SK-N-SH treated with all-trans-retinoic acid at 6 μM for 48 hours (cell line): ENCODE data around the gene KRT20.

Experiments used
- ATAC-seq: fragments of 200-7000 bp; cut with Tn5 transposase; 3 replicates; pipeline ENCODE4 v1.9.1; 2020; ENCODE audit warnings: mild to moderate bottlenecking, moderate library complexity
- ARNTL ChIP-seq: fragments of 450-650 bp; formaldehyde crosslinking; IDR thresholded peaks from 2 replicates; pipeline ENCODE4 v1.5.0; 2020; ENCODE audit warnings: low read depth, mild to moderate bottlenecking, moderate library complexity, borderline replicate concordance
- BACH2 ChIP-seq: fragments of 250-450 bp; sonication (Bioruptor Pico); IDR thresholded peaks from 2 replicates; pipeline ENCODE4 v1.9.0; 2021; ENCODE audit warnings: mild to moderate bottlenecking, borderline replicate concordance
- CSDC2 ChIP-seq: fragments of 250-450 bp; sonication (Bioruptor Pico); IDR thresholded peaks from 2 replicates; pipeline ENCODE4 v1.5.0; 2020; ENCODE audit warnings: mild to moderate bottlenecking, moderate library complexity
- CSRNP3 ChIP-seq: fragments of 250-450 bp; sonication (Bioruptor Pico); IDR thresholded peaks from 2 replicates; pipeline ENCODE4 v1.5.1; 2021; ENCODE audit warnings: mild to moderate bottlenecking, moderate library complexity
- ESRRG ChIP-seq: fragments of 250-450 bp; sonication (Bioruptor Pico); IDR thresholded peaks from 2 replicates; pipeline ENCODE4 v1.6.1; 2021; ENCODE audit warnings: mild to moderate bottlenecking
- GLIS3 ChIP-seq: fragments of 250-450 bp; sonication (Bioruptor Pico); IDR thresholded peaks from 2 replicates; pipeline ENCODE4 v1.5.0; 2020; ENCODE audit warnings: mild to moderate bottlenecking, moderate library complexity
- OSR1 ChIP-seq: fragments of 250-450 bp; sonication (Bioruptor Pico); IDR thresholded peaks from 2 replicates; pipeline ENCODE4 v1.8.0; 2022; ENCODE audit warnings: moderate library complexity, mild to moderate bottlenecking, inconsistent platforms
- PATZ1 ChIP-seq: fragments of 250-450 bp; sonication (Bioruptor Pico); IDR thresholded peaks from 2 replicates; pipeline ENCODE4 v1.8.0; 2020; ENCODE audit warnings: mild to moderate bottlenecking, moderate library complexity, borderline replicate concordance
- PPARA ChIP-seq: fragments of 250-450 bp; sonication (Bioruptor Pico); IDR thresholded peaks from 2 replicates; pipeline ENCODE4 v1.5.0; 2020; ENCODE audit warnings: mild to moderate bottlenecking, borderline replicate concordance
- TCF4 ChIP-seq: fragments of 250-450 bp; sonication (Bioruptor Pico); IDR thresholded peaks from 2 replicates; pipeline ENCODE4 v1.8.0; 2021; ENCODE audit warnings: mild to moderate bottlenecking, moderate library complexity, borderline replicate concordance
- TSHZ2 ChIP-seq: fragments of 250-450 bp; sonication (Bioruptor Pico); IDR thresholded peaks from 2 replicates; pipeline ENCODE4 v1.5.0; 2020; ENCODE audit warnings: mild to moderate bottlenecking, moderate library complexity
- ZC3H10 ChIP-seq: fragments of 250-450 bp; sonication (Bioruptor Pico); IDR thresholded peaks from 2 replicates; pipeline ENCODE4 v1.5.1; 2021; ENCODE audit warnings: mild to moderate bottlenecking, moderate library complexity
- ZFP3 ChIP-seq: fragments of 250-450 bp; sonication (Bioruptor Pico); IDR thresholded peaks from 2 replicates; pipeline ENCODE4 v1.5.0; 2020; ENCODE audit warnings: mild to moderate bottlenecking, moderate library complexity
- ZFP30 ChIP-seq: fragments of 450-650 bp; formaldehyde crosslinking; IDR thresholded peaks from 2 replicates; pipeline ENCODE4 v1.5.0; 2022; ENCODE audit warnings: mild to moderate bottlenecking, moderate library complexity
- ZNF565 ChIP-seq: fragments of 450-650 bp; formaldehyde crosslinking; conservative IDR thresholded peaks from 2 replicates; pipeline ENCODE4 v1.5.0; 2020; ENCODE audit warnings: low read depth, mild to moderate bottlenecking, moderate library complexity
- ZNF8 ChIP-seq: fragments of 450-650 bp; formaldehyde crosslinking; IDR thresholded peaks from 2 replicates; pipeline ENCODE4 v1.5.0; 2020; ENCODE audit warnings: mild to moderate bottlenecking, moderate library complexity
- TF ChIP-seq, protein P1 (sequence below): fragments of 250-450 bp; sonication (Bioruptor Pico); IDR thresholded peaks from 2 replicates; pipeline ENCODE4 v1.8.0; 2021; ENCODE audit warnings: low read depth, mild to moderate bottlenecking, moderate library complexity, borderline replicate concordance

Gene KRT20

GRCh38 chr17:40883031-40883430, 2.0 kb downstream of the KRT20 start:
- no peak for TF ChIP-seq GLIS3 (CRISPR knock-in tag)
- TF ChIP-seq CSRNP3 (CRISPR knock-in tag) = no peak
- TF ChIP-seq ESRRG = no peak
- ATAC-seq = no peak

DNA sequence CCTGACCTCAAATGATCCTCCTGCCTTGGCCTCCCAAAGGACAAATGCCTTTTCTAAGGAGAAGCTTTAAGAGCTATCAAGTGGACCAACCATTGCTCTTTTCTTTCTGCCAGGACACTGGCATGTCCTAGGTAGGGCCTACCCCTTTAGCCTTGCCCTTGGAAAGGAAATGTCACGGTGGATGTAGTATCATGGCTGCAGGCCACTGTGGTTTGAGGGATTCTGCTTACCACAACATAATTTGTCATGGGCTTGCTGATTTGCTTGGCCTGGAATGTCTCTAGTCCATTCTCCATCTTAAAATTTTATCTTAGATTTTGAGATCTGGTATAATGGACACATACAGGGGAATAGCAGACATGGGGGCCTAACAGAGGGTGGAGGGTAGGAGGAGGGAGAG, 6.0 kb downstream of the KRT20 start:
- no peak for TF ChIP-seq PPARA (CRISPR knock-in tag)
- TF ChIP-seq ZNF565 (CRISPR knock-in tag) = no peak
- TF ChIP-seq CSDC2 = no peak
- no peak for TF ChIP-seq ZC3H10 (CRISPR knock-in tag)
- TF ChIP-seq CSRNP3 (CRISPR knock-in tag) = no peak
- TF ChIP-seq TCF4 (CRISPR knock-in tag) = no peak
- TF ChIP-seq ESRRG = no peak
- no peak for TF ChIP-seq GLIS3 (CRISPR knock-in tag)
- TF ChIP-seq PATZ1 (CRISPR knock-in tag) = no peak
- no peak for TF ChIP-seq ZFP3 (CRISPR knock-in tag)
- TF ChIP-seq BACH2 (CRISPR knock-in tag) = no peak
- TF ChIP-seq, protein P1, sequence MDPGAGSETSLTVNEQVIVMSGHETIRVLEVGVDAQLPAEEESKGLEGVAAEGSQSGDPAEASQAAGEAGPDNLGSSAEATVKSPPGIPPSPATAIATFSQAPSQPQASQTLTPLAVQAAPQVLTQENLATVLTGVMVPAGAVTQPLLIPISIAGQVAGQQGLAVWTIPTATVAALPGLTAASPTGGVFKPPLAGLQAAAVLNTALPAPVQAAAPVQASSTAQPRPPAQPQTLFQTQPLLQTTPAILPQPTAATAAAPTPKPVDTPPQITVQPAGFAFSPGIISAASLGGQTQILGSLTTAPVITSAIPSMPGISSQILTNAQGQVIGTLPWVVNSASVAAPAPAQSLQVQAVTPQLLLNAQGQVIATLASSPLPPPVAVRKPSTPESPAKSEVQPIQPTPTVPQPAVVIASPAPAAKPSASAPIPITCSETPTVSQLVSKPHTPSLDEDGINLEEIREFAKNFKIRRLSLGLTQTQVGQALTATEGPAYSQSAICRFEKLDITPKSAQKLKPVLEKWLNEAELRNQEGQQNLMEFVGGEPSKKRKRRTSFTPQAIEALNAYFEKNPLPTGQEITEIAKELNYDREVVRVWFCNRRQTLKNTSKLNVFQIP (CRISPR knock-in tag) = no peak
- ATAC-seq = no peak

DNA sequence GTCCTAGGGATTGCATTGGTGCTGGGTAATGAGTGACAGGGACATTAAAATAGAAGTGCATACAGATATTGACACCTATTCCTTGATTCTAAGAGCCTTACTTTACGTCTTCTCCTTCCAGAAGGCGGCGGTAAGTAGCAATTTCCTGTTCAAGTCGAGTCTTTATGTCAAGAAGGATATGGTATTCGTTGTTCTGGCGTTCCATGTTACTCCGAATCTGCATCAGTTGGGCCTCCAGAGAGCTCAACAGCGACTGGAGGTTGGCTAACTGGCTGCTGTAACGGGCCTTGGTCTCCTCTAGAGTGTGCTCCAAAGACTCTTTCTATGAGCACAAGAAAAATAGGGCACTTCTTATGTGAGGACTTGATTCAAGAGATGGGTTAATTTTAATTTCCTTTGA, 7.0 kb downstream of the KRT20 start:
- no peak for TF ChIP-seq ZNF8 (CRISPR knock-in tag)
- TF ChIP-seq TCF4 (CRISPR knock-in tag) = no peak
- no peak for TF ChIP-seq TSHZ2 (CRISPR knock-in tag)
- TF ChIP-seq ZFP30 (CRISPR knock-in tag) = no peak
- no peak for TF ChIP-seq ZNF565 (CRISPR knock-in tag)
- TF ChIP-seq ARNTL (CRISPR knock-in tag) = no peak
- TF ChIP-seq ZC3H10 (CRISPR knock-in tag) = no peak
- TF ChIP-seq PATZ1 (CRISPR knock-in tag) = no peak
- no peak for TF ChIP-seq ZFP3 (CRISPR knock-in tag)
- no peak for TF ChIP-seq ESRRG
- no peak for TF ChIP-seq OSR1 (CRISPR knock-in tag)
- ATAC-seq = no peak
